ENCODE results near the gene TRIM26. TPM values are rescaled to one million over a fixed set of nuclear protein-coding genes. Genes with fewer than 3 reads are reported as not detected.

The TRIM26 gene
- polyA plus RNA-seq, 1 of the 3 experiments (the other 2 are of a cell fraction), result 26.1 TPM

GRCh38 chr6:30200551-30201281, 12.5 kb downstream of the TRIM26 start:
- Histone ChIP-seq H4K20me1 (ENCODE audit: insufficient read depth) (peaks cover 14% of the 10 kb centered on the region; the same call in 1 of the 2 replicates), H2AFZ (ENCODE audit: low read depth) (no peak overlapping the region), H3K4me2 (no peak overlapping the region), H3K4me1 (ENCODE audit: control insufficient read depth in 1 of 2, insufficient read depth in 2 of 2, low read depth in 1 of 2, low read length in 1 of 2) (no peaks in the 10 kb centered on the region), H3K9me3 (no peaks in the 10 kb centered on the region), H3K9ac (no peak overlapping the region), H3K79me2 (ENCODE audit: insufficient read depth) (peaks cover 46% of the 10 kb centered on the region), H3F3A (replicated peaks; ENCODE audit: insufficient read depth) (no peaks in the 10 kb centered on the region), H3K4me3 (ENCODE audit: low read depth in 2 of 2, low read length in 1 of 2) (no peak overlapping the region), H3K27ac (ENCODE audit: low read depth in 2 of 2, low read length in 1 of 2) (no peak overlapping the region), H3K36me3 (replicated peaks in 1 of 2; ENCODE audit: control insufficient read depth in 1 of 2, insufficient read depth in 2 of 2, low read length in 1 of 2) (peaks cover 25 to 40% of the 10 kb centered on the region in 2 experiments), H3K27me3 (ENCODE audit: insufficient read depth) (no peaks in the 10 kb centered on the region), H3K9me2 (no peaks in the 10 kb centered on the region)
- no peak for TF ChIP-seq TCF12 (IDR thresholded peaks at IDR 0.05)
- no peak for TF ChIP-seq USF2 (IDR thresholded peaks at IDR 0.05; ENCODE audit: borderline replicate concordance, low read depth, low read length)
- no peak for TF ChIP-seq NFIC (IDR thresholded peaks at IDR 0.05; ENCODE audit: borderline replicate concordance)
- TF ChIP-seq EP300 (IDR thresholded peaks at IDR 0.05; ENCODE audit: borderline replicate concordance in 1 of 2, low read depth in 1 of 2, low read length in 1 of 2), result no peak
- TF ChIP-seq CHD2 (IDR thresholded peaks at IDR 0.05; ENCODE audit: low read length, partially characterized antibody), result no peak
- TF ChIP-seq MAX (IDR thresholded peaks at IDR 0.05; ENCODE audit: low read depth), result no peak
- no peak for TF ChIP-seq FOXM1 (IDR thresholded peaks at IDR 0.05; ENCODE audit: low read depth)
- TF ChIP-seq YY1 (IDR thresholded peaks at IDR 0.05; ENCODE audit: low read depth), result no peak
- TF ChIP-seq RAD21 (IDR thresholded peaks at IDR 0.05; ENCODE audit: low read length), result no peak
- TF ChIP-seq ELF1 (IDR thresholded peaks at IDR 0.05), result no peak
- ChIA-PET POLR2A (no interaction called here), CTCF (no interaction called here)
- no peak for DNase-seq
- WGBS (ENCODE audit: low lambda C conversion rate), result 94% methylated on average over 5 of the region's 6 CpGs

GRCh38 chr6:30198166-30199084, 14.8 kb downstream of the TRIM26 start:
- ChIA-PET POLR2A (no interaction called here), CTCF (no interaction called here)
- peaks cover 37 to 44% of the 10 kb centered on the region in 2 experiments for H3K36me3 ChIP-seq (replicated peaks in 1 of 2; ENCODE audit: control insufficient read depth in 1 of 2, insufficient read depth in 2 of 2, low read length in 1 of 2)

More at GRCh38 chr6:30198166-30199084, 14.8 kb downstream of the TRIM26 start:
- no peaks in the 10 kb centered on the region for H3F3A ChIP-seq (replicated peaks; ENCODE audit: insufficient read depth)
- H3K4me1 ChIP-seq (ENCODE audit: control insufficient read depth in 1 of 2, insufficient read depth in 2 of 2, low read depth in 1 of 2, low read length in 1 of 2), result no peaks in the 10 kb centered on the region; a peak in 1 of 4 replicates
- H3K9me3 ChIP-seq, result no peaks in the 10 kb centered on the region
- H4K20me1 ChIP-seq (ENCODE audit: insufficient read depth), result no peaks in the 10 kb centered on the region
- DNase-seq, result no peak
- no peaks in the 10 kb centered on the region for H3K9me2 ChIP-seq
- no peaks in the 10 kb centered on the region for H3K27me3 ChIP-seq (ENCODE audit: insufficient read depth)
- H3K9ac ChIP-seq, result no peak overlapping the region
- 96% methylated on average over 22 of the region's 34 CpGs for WGBS (ENCODE audit: low lambda C conversion rate)
- H3K79me2 ChIP-seq (ENCODE audit: insufficient read depth), result peaks cover 23% of the 10 kb centered on the region; the same call in 1 of the 2 replicates
- no peak overlapping the region for H3K4me2 ChIP-seq
- TF ChIP-seq MXI1 (IDR thresholded peaks at IDR 0.05; ENCODE audit: low read depth, low read length), result no peak
- TF ChIP-seq GABPA (IDR thresholded peaks at IDR 0.05; ENCODE audit: low read depth), result no peak
- H3K4me3 ChIP-seq (ENCODE audit: low read depth in 2 of 2, low read length in 1 of 2), result no peak overlapping the region
- H3K27ac ChIP-seq (ENCODE audit: low read depth in 2 of 2, low read length in 1 of 2), result no peak overlapping the region
- H2AFZ ChIP-seq (ENCODE audit: low read depth), result no peak overlapping the region

Measured in SK-N-SH (cell line).